Measurements from ENCODE around the gene BRF1. TPM values are rescaled to one million over a fixed set of nuclear protein-coding genes. Genes with fewer than 3 reads are reported as not detected.
"Not testable (repeated sequence)": the region's sequence is repeated elsewhere in the genome, so short reads cannot be mapped to it uniquely, and the experiment has no call there.

BRF1 gene
- total and polyA plus RNA-seq, 3 donors from 2014 or later, result 30.3 to 112 (median 95.3) TPM

- DNase-seq, result no peak
Measured at GRCh38 chr14:105328070-105328677, 27.4 kb upstream of the BRF1 start.

GRCh38 chr14:105327695-105328045, 26.9 kb upstream of the BRF1 start:
- H3K27me3 ChIP-seq; H3K9me3 ChIP-seq; DNase-seq; H3K27ac ChIP-seq; H3K4me3 ChIP-seq; intact Hi-C loops (cut with DNase I; ENCODE audit: low total_unique reads); H3K36me3 ChIP-seq (ENCODE audit: low read depth, missing control alignments): not testable (repeated sequence)
- WGBS, 2 donors, result 78 to 91% methylated on average over 10 to 17 of the region's 17 CpGs
- H3K4me1 ChIP-seq, result peaks cover 18% of the 10 kb centered on the region

More at GRCh38 chr14:105328070-105328677, 27.4 kb upstream of the BRF1 start:
- Histone ChIP-seq H3K27ac (no peak overlapping the region), H3K4me1 (peaks cover 18% of the 10 kb centered on the region), H3K9me3 (no peaks in the 10 kb centered on the region), H3K4me3 (no peak overlapping the region), H3K36me3 (ENCODE audit: low read depth, missing control alignments) (no peaks in the 10 kb centered on the region), H3K27me3 (no peaks in the 10 kb centered on the region)
- TF ChIP-seq CTCF (IDR thresholded peaks at IDR 0.05), result no peak
- no peak for TF ChIP-seq POLR2A (IDR thresholded peaks at IDR 0.05)
- intact Hi-C loops (cut with DNase I; ENCODE audit: low total_unique reads), result no loop called here
- 71 to 100% methylated on average over 2 to 12 of the region's 12 CpGs for WGBS, 2 donors

- peaks cover 18% of the 10 kb centered on the region for H3K4me1 ChIP-seq
- WGBS, 2 donors, result 61 to 81% methylated on average over 25 to 34 of the region's 34 CpGs
Measured at GRCh38 chr14:105326891-105327694, 26.3 kb upstream of the BRF1 start.

GRCh38 chr14:105326568-105326867, 25.7 kb upstream of the BRF1 start:
- Histone ChIP-seq H3K4me1 (peaks cover 18% of the 10 kb centered on the region), H3K9me3 (no peaks in the 10 kb centered on the region), H3K4me3 (no peak overlapping the region), H3K27me3 (no peaks in the 10 kb centered on the region), H3K27ac (no peak overlapping the region), H3K36me3 (ENCODE audit: low read depth, missing control alignments) (no peaks in the 10 kb centered on the region)
- intact Hi-C loops (cut with DNase I; ENCODE audit: low total_unique reads), result no loop called here
- no peak for DNase-seq
- TF ChIP-seq CTCF (IDR thresholded peaks at IDR 0.05) (no peak), POLR2A (IDR thresholded peaks at IDR 0.05) (no peak)
- 72 to 88% methylated on average over 3 to 9 of the region's 9 CpGs for WGBS, 2 donors

More at GRCh38 chr14:105326891-105327694, 26.3 kb upstream of the BRF1 start:
- H3K4me3 ChIP-seq, result no peak overlapping the region
- no peaks in the 10 kb centered on the region for H3K9me3 ChIP-seq
- no peaks in the 10 kb centered on the region for H3K36me3 ChIP-seq (ENCODE audit: low read depth, missing control alignments)
- no peak overlapping the region for H3K27ac ChIP-seq
- no peaks in the 10 kb centered on the region for H3K27me3 ChIP-seq
- TF ChIP-seq POLR2A (IDR thresholded peaks at IDR 0.05), result no peak
- no peak for TF ChIP-seq CTCF (IDR thresholded peaks at IDR 0.05)
- intact Hi-C loops (cut with DNase I; ENCODE audit: low total_unique reads), result no loop called here
- no peak for DNase-seq

- no peak for TF ChIP-seq CTCF (IDR thresholded peaks at IDR 0.05)
- intact Hi-C loops (cut with DNase I; ENCODE audit: low total_unique reads), result no loop called here
- Histone ChIP-seq H3K9me3 (no peaks in the 10 kb centered on the region), H3K4me1 (peaks cover 18% of the 10 kb centered on the region), H3K36me3 (ENCODE audit: low read depth, missing control alignments) (no peaks in the 10 kb centered on the region), H3K27me3 (no peaks in the 10 kb centered on the region), H3K27ac (no peak overlapping the region), H3K4me3 (no peak overlapping the region)
- 85% methylated on average over 15 to 26 of the region's 27 CpGs for WGBS, 2 donors
- DNase-seq, result no peak
Measured at GRCh38 chr14:105325716-105326567, 25.1 kb upstream of the BRF1 start.

All from testis (tissue), 3 donors.